Mammary epithelial cell (primary cell): ENCODE results near the gene GOLGA3.

Experiments
- CTCF ChIP-seq, 2 donors: IDR thresholded peaks in 1 of 2; conservative IDR thresholded peaks in 1 of 2; 2 replicates each; pipeline ENCODE4 v1.5.1; 2011 to 2012; ENCODE audit warnings: inconsistent platforms in 2 of 2, low read length in 2 of 2, mild to moderate bottlenecking in 2 of 2, control low read depth in 1 of 2, low read depth in 1 of 2; ENCODE audit not compliant: insufficient read depth in 1 of 2; ENCODE audit errors: extremely low read depth in 1 of 2
- EZH2 ChIP-seq: IDR thresholded peaks from 2 replicates; pipeline ENCODE4 v1.6.1; 2012; ENCODE audit warnings: low read length, inconsistent platforms, borderline replicate concordance

- TF ChIP-seq CTCF (conservative IDR thresholded peaks at IDR 0.05 in 1 of 2, IDR thresholded peaks at IDR 0.05 in 1 of 2; ENCODE audit: extremely low read depth in 1 of 2, insufficient read depth in 1 of 2, low read depth in 1 of 2, low read length in 2 of 2), result no peak
- no peak for TF ChIP-seq EZH2
These were observed 21.6 kb upstream of the GOLGA3 start for GRCh38 chr12:132850291-132850690.
